Gastroesophageal sphincter (tissue), 4 donors: ENCODE data around the gene PHOX2A. TPM values are rescaled to one million over a fixed set of nuclear protein-coding genes. Genes with fewer than 3 reads are reported as not detected.

Experiments used
- ATAC-seq: fragments of 150-250 bp; one replicate; pipeline ENCODE4 v1.9.1; 2016; ENCODE audit warnings: mild to moderate bottlenecking, moderate library complexity
- H3K27ac ChIP-seq, 4 donors: fragments of 200-600 bp; sonication (generic) in 3 of 4; 1 replicate in 3 of 4; 2 replicates in 1 of 4; pipeline ENCODE4 v1.5.1; 2016 to 2019
- H3K27me3 ChIP-seq: fragments of 200-600 bp; sonication (generic); one replicate; pipeline ENCODE4 v1.5.1; 2019
- H3K36me3 ChIP-seq, 2 donors: fragments of 200-600 bp; sonication (generic); one replicate each; pipeline ENCODE4 v1.5.1; 2019; ENCODE audit warnings: control low read depth in 1 of 2
- H3K4me1 ChIP-seq, 3 donors: fragments of 200-600 bp; sonication (generic); 1 replicate in 2 of 3; 2 replicates in 1 of 3; pipeline ENCODE4 v1.5.1; 2016 to 2019; ENCODE audit warnings: control low read depth in 2 of 3
- H3K4me3 ChIP-seq, 2 donors: fragments of 200-600 bp; sonication (generic); one replicate each; pipeline ENCODE4 v1.5.1; 2019; ENCODE audit warnings: mild to moderate bottlenecking in 1 of 2, moderate library complexity in 1 of 2
- H3K9me3 ChIP-seq, 3 donors: fragments of 200-600 bp; sonication (generic); one replicate each; pipeline ENCODE4 v1.5.1; 2017 to 2019; ENCODE audit warnings: control low read depth in 2 of 3
- EP300 ChIP-seq: sonication (generic); formaldehyde crosslinking; IDR thresholded peaks from one replicate; pipeline ENCODE4 v1.6.1; 2017; ENCODE audit warnings: antibody characterized with exemption, mild to moderate bottlenecking
- POLR2A ChIP-seq, 2 donors: fragments of 450-650 bp; IDR thresholded peaks; one replicate each; pipeline ENCODE4 v1.6.1; 2017; ENCODE audit warnings: antibody characterized with exemption in 2 of 2, mild to moderate bottlenecking in 2 of 2, moderate library complexity in 1 of 2
- POLR2AphosphoS5 ChIP-seq: sonication (generic); formaldehyde crosslinking; IDR thresholded peaks from one replicate; pipeline ENCODE4 v1.6.1; 2017; ENCODE audit warnings: antibody characterized with exemption
- WGBS, 2 donors: methylation state at CpG; one replicate each; pipeline ENCODE4 v1.1.5; 2018; ENCODE audit warnings: low coverage in 1 of 2; 5-methylcytosine and 5-hydroxymethylcytosine counted together
- total RNA-seq, 4 donors: library from RNA; depleted of rRNA; stranded (reverse); fragments of >200 nt; gene quantifications; one replicate each; pipeline ENCODE4 v1.1.0, GENCODE V29; 2016
- TF ChIP-seq, protein P1 (sequence below), 4 experiments: fragments of 200-600 bp in 2 of 4; fragments of 450-650 bp in 2 of 4; sonication (generic) in 1 of 4; IDR thresholded peaks; one replicate each; pipeline ENCODE4 v1.5.1; 2017 to 2019; ENCODE audit warnings: antibody characterized with exemption in 4 of 4, mild to moderate bottlenecking in 2 of 4, moderate library complexity in 2 of 4

The PHOX2A gene
- total RNA-seq, 4 donors from 2014 or later, result 0.37 to 3.2 (median 0.89) TPM; not detected in 1

DNA sequence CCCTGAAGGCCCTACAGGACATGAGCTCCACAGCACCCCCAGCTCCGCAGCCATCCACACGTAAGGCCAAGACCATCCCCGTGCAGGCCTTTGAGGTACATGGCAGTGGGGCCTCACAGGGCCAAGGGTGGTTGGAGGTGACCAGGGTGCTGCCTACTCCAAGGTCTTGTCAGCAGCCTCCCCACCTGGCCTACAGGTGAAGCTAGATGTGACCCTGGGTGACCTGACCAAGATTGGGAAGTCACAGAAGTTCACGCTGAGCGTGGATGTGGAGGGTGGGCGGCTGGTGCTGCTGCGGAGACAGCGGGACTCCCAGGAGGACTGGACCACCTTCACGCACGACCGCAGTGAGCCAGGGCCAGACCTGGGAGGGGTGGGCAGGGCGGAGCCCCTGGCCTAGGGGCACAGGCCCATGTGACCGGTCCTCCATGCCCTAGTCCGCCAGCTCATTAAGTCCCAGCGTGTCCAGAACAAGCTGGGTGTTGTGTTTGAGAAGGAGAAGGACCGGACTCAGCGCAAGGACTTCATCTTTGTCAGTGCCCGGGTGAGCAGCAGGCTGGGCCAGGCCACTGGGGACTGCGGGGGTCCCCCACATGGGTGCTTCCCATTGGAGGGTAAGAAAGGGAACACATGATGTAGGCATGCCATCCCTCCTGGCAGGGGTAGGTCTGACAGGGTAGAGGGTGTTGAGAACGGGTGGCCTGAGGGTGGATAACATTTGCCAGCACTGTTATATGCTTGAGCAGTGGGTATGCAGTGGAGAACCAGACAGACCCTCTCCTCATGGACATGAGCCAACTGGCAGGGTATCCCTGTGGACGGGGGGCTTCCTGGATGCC, 13.8 kb downstream of the PHOX2A start:
- no peak for TF ChIP-seq EP300
- no peak for TF ChIP-seq POLR2A (IDR thresholded peaks at IDR 0.05)
- TF ChIP-seq POLR2AphosphoS5, result no peak
- TF ChIP-seq, protein P1, sequence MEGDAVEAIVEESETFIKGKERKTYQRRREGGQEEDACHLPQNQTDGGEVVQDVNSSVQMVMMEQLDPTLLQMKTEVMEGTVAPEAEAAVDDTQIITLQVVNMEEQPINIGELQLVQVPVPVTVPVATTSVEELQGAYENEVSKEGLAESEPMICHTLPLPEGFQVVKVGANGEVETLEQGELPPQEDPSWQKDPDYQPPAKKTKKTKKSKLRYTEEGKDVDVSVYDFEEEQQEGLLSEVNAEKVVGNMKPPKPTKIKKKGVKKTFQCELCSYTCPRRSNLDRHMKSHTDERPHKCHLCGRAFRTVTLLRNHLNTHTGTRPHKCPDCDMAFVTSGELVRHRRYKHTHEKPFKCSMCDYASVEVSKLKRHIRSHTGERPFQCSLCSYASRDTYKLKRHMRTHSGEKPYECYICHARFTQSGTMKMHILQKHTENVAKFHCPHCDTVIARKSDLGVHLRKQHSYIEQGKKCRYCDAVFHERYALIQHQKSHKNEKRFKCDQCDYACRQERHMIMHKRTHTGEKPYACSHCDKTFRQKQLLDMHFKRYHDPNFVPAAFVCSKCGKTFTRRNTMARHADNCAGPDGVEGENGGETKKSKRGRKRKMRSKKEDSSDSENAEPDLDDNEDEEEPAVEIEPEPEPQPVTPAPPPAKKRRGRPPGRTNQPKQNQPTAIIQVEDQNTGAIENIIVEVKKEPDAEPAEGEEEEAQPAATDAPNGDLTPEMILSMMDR (IDR thresholded peaks at IDR 0.05), result no peak
- 80% methylated on average over 2 to 3 of the region's 21 CpGs for WGBS, 2 donors
- ATAC-seq, result no peak
- H3K4me1 ChIP-seq, result peaks cover 0 to 74% (median 16%) of the 10 kb centered on the region in 3 donors
- no peak overlapping the region for H3K4me3 ChIP-seq
- H3K27ac ChIP-seq, result peak overlapping the region in 1 of 4 donors; percentile 11
- H3K9me3 ChIP-seq, result no peaks in the 10 kb centered on the region
- H3K36me3 ChIP-seq, result peaks cover 0 to 77% of the 10 kb centered on the region in 2 donors
- no peaks in the 10 kb centered on the region for H3K27me3 ChIP-seq

DNA sequence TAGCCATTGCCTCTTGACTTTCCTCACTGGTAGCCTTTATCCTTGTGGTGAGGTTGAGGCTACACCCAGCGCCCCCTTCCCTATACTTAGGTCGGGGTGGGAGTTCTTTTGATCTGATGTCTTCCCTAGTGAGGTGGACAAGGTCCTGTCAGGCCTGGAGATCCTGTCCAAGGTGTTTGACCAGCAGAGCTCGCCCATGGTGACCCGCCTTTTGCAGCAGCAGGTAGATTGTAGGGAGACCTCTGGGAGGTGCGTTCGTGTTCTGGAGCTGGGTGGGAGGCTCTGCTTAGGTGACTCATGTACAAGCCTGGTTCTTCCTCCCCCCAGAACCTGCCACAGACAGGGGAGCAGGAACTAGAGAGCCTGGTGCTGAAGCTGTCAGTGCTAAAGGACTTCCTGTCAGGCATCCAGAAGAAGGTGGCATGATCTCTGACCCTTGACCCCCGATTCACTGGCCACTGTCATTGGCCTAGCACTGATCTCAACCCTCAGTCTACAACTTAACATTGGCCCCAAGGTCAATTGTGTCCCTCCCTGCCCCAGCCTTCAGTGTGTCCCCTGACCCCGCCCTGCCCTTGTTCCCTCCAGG, 14.5 kb downstream of the PHOX2A start:
- no peaks in the 10 kb centered on the region for H3K9me3 ChIP-seq
- no peak for TF ChIP-seq EP300
- TF ChIP-seq POLR2AphosphoS5, result no peak
- TF ChIP-seq, protein P1 (IDR thresholded peaks at IDR 0.05), result no peak
- no peak for TF ChIP-seq POLR2A (IDR thresholded peaks at IDR 0.05)
- no CpG with 5 or more reads among the region's 8 CpGs for WGBS, 2 donors
- peaks cover 0 to 69% (median 16%) of the 10 kb centered on the region in 3 donors for H3K4me1 ChIP-seq
- no peak for ATAC-seq
- no peak overlapping the region for H3K27ac ChIP-seq
- peaks cover 0 to 69% of the 10 kb centered on the region in 2 donors for H3K36me3 ChIP-seq
- no peak overlapping the region for H3K4me3 ChIP-seq
- no peaks in the 10 kb centered on the region for H3K27me3 ChIP-seq

DNA sequence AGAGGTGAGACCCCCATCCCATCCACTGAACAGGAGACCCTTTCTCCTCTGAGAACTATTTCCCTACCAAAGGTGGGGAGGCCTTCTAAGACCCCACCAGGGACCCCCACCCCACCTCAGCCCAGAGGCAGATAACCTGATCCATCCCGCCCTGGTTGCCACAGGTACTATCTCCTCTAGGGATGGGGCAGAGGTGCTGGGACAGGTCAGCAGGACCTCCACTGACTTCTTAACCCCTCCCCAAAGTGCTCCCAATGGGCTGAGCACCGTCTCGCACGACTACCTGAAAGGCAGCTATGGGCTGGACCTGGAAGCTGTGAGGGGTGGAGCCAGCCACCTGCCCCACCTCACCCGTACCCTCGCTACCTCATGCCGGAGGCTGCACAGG, 15.1 kb downstream of the PHOX2A start:
- H3K36me3 ChIP-seq, result peaks cover 0 to 63% of the 10 kb centered on the region in 2 donors
- no peak for ATAC-seq
- no peak for TF ChIP-seq POLR2AphosphoS5
- no peak for TF ChIP-seq EP300
- TF ChIP-seq, protein P1 (IDR thresholded peaks at IDR 0.05), result no peak
- TF ChIP-seq POLR2A (IDR thresholded peaks at IDR 0.05), result no peak

DNA sequence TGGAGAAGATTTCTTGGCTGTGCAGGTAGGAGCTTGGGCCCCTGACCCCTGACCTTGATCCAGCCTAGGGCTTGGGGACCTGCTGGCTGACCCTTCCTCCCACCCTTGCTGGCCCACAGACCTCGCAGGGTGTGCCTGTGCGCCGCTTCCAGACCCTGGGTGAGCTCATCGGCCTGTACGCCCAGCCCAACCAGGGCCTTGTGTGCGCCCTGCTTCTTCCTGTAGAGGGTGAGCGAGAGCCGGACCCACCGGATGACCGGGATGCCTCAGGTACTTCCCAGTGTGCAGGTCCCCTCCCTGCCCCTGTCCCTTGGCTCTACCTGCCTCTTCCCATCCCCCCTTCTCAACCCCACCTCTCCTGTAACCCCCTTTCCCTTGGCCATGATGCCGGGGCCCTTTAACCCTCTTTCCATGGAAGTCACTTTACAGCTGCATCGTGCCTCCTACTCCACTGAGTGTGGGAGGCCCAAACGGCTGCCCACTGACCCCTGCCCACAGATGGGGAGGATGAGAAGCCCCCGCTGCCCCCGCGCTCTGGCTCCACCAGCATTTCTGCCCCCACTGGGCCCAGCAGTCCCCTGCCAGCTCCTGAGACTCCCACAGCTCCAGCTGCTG, 15.6 kb downstream of the PHOX2A start:
- peaks cover 0 to 58% of the 10 kb centered on the region in 2 donors for H3K36me3 ChIP-seq
- TF ChIP-seq POLR2A (IDR thresholded peaks at IDR 0.05) (no peak), POLR2AphosphoS5 (no peak), EP300 (no peak)
- TF ChIP-seq, protein P1 (IDR thresholded peaks at IDR 0.05), result peak in 3 of 4 experiments; percentile 29 to 37 (median 33)
- H3K27me3 ChIP-seq, result no peaks in the 10 kb centered on the region
- peaks cover 0 to 58% (median 16%) of the 10 kb centered on the region in 3 donors for H3K4me1 ChIP-seq
- no peaks in the 10 kb centered on the region for H3K9me3 ChIP-seq
- no peak overlapping the region for H3K4me3 ChIP-seq
- H3K27ac ChIP-seq, result peak overlapping the region in 3 of 4 donors; percentile 11 to 54 (median 34)
- WGBS, 2 donors, result 40 to 71% methylated on average over 1 to 9 of the region's 16 CpGs
- ATAC-seq, result no peak

More for the DNA sequence above, 15.1 kb downstream of the PHOX2A start:
- H3K4me1 ChIP-seq, result peaks cover 0 to 63% (median 16%) of the 10 kb centered on the region in 3 donors
- no peak overlapping the region for H3K4me3 ChIP-seq
- H3K27me3 ChIP-seq, result no peaks in the 10 kb centered on the region
- H3K9me3 ChIP-seq, result no peaks in the 10 kb centered on the region
- WGBS, 2 donors, result 83% methylated on average over 6 of the region's 7 CpGs; no CpG with 5 or more reads in 1 of the 2 donors
- H3K27ac ChIP-seq, result peak overlapping the region in 3 of 4 donors; percentile 11 to 54 (median 34)
